HG02588 (cell line): ENCODE data around the gene LRRC32.
"Not testable (repeated sequence)": the region's sequence is repeated elsewhere in the genome, so short reads cannot be mapped to it uniquely, and the experiment has no call there.

Source experiments
- ATAC-seq: cut with Tn5 transposase; IDR thresholded peaks from one replicate; pipeline ENCODE4 v1.9.1; 2021; ENCODE audit warnings: mild to moderate bottlenecking, moderate library complexity; ENCODE audit not compliant: unreplicated experiment

Gene LRRC32

GRCh38 chr11:76630600-76631281, 39.8 kb downstream of the LRRC32 start:
- no peak for ATAC-seq

DNA sequence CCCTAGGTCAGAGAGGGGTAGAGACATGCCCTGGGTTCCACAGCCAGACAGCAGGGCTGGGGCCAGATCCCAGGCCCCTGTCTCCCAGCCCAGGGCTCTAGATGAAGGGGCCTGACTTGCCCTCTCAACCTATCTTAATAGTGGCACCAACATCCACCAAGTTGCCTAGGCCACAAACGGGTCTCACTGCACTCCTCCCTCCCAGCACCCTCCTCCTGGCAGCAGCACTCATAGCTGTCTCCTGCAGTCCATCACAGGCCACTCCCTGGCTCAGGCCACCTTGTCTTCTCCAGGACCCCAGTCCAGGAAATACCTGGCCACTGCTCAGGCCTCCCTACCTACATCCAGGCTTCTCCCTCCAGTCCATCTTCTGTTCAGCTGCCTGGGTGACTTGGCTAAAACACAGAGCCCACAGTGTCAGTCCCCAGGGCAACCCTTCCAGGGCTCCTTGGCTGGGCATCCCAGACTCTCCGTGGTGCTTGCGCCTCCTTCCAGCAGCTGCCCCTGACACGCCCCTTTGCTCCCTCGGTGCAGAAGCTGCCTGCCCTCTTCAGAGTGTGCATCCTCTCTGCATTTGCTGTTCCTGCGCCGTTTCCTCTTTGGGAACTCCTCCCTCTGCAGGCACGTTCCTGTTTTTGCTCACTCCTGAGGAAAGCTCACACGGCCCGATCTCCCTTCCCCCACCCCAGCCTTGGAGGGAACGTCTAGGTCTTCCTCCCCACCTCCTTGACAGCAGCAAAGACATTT, 40.5 kb downstream of the LRRC32 start:
- ATAC-seq: no peak

DNA sequence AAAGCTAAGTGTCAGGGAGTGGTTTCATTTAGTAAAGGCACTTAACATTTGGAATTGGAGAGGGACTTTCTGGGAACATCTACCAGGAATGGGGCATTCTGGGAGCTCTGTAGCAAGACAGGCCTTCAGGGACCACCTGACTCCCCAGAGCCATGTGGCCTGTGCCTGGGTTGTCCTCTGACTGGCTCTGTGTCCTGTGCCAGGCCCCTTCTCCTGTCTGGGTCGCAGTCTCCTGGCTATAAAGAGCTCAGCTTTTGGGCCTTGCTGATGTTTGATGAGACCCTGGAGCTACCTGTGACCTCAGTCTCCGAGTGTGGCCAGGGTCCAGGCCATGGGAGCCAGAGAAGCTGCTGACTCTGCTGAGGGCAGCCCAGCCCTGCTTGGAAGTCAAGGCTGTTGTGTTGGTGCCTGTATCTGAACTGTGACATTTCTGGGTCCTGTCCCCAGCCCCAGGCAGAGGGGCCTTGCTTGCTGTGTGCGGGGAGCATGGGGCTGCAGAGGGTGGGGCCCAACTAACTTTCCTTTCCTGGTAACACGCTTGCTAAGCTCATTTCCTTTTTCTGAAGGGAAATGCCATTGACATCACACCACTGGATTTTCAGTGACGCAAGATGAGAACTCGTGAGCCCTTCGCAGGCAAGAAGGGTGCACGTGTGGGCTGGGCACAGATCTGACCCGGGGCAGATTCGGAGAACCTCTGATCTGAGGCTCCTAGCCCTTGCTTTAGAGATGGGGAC, 41.3 kb downstream of the LRRC32 start:
- no peak for ATAC-seq

DNA sequence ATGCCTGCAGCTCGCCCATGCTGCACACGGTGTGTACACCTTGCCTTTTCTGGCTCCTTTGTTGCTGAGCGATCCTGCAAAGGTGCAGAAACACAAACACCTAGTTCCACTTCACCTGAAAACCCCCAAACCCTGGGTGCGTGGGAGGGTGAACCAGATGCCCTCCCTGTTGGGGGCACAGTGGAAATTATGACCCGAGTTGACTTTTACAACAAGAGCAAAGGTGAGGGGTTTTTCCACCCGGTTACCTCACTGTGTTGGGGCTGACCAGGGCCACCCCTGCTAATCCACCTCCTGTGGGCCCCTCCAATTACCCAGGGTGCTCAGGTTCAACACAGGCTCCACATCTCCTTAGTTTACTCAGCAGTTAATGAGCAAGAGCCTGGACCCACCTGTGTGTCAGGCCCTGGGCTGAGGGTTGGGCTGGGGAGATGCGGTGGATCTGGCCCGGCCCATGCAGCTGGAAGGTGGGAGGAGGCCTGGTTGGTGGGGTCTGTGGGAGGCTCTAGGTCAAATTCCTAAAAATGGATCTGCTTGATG, 42.1 kb downstream of the LRRC32 start:
- ATAC-seq: no peak

GRCh38 chr11:76627606-76628005, 42.9 kb downstream of the LRRC32 start:
- ATAC-seq: no peak

- peak; percentile 83 for ATAC-seq
Measured at GRCh38 chr11:76626921-76627401, 43.6 kb downstream of the LRRC32 start.

- no peak for ATAC-seq
Measured at GRCh38 chr11:76626266-76626665, 44.3 kb downstream of the LRRC32 start.

GRCh38 chr11:76625472-76626186, 44.9 kb downstream of the LRRC32 start:
- ATAC-seq: no peak

GRCh38 chr11:76624500-76625379, 45.8 kb downstream of the LRRC32 start:
- no peak for ATAC-seq

DNA sequence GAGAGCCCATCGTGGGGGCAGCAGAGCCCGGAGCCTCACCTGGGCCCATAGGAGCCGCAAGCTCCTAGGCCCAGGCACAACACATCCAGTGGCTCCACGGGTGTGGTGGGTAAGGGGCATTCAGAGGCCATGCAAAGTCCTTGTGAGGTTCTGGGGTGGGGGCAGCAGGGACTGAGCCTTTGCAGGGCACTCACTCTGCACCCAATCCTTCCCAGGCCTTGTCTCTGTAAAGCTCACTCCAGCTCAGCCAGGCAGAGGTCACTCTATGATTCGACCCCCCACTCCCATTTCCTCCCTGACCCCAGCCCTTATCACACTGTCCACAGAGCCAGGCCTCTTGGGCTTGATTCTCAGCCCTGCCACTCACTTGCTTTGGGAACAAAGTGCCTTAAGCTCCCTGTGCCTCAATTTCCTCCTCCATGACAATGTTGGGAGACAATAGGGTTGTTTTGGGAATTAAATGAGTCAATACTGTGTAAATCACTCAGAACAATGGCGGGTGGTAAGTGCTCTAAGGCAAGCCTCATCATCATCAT, 46.6 kb downstream of the LRRC32 start:
- no peak for ATAC-seq

GRCh38 chr11:76623171-76623883, 47.2 kb downstream of the LRRC32 start:
- no peak for ATAC-seq

DNA sequence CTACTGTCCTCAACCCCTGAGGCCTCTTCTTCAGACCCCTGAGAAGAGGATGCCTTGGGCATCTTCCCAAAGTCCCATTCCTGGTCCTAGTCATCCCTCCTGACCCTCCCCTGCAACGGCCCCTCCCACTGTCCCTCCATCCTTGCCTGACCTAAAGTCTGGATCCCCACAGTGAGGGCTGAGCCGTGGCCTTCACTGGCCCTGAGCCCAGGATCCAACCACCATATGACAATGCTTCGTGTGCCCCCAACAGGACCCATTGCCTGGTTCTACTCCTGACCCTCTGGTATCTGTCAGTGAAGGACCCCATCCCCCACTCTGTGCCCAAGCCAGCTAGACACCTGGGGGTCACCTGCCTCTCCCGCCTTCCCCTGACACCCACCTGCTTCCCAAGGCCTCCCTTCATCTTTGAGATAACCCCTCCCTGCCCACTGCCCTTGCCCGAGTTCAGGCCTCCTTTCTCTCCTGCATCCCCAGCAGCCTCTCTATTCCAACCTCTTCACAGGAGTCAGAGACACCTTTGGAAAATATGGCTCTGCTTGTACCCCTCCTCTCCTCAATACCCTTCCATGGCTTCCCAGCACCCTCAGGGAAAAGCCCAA, 48.0 kb downstream of the LRRC32 start:
- ATAC-seq: no peak

- ATAC-seq: no peak
Measured at GRCh38 chr11:76621868-76622267, 48.7 kb downstream of the LRRC32 start.

- no peak for ATAC-seq
Measured at GRCh38 chr11:76621466-76621865, 49.1 kb downstream of the LRRC32 start.

DNA sequence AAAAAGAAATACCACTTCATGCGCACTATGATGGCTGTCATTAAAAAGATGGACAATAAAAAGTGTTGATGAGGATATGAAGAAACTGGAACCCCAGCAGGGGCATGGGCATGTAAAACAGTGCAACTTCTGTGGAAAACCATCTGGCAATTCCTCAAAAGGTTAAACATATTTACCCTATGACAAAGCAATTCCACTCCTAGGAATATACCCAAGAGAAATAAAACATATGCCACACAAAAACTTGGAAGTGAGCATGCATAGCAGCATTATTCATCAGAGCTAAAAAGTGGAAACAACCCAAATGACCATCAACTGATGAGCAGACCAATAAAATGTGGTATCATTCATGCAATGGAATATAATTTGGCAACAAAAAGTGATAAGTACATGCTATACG, 50.1 kb downstream of the LRRC32 start:
- no peak for ATAC-seq

DNA sequence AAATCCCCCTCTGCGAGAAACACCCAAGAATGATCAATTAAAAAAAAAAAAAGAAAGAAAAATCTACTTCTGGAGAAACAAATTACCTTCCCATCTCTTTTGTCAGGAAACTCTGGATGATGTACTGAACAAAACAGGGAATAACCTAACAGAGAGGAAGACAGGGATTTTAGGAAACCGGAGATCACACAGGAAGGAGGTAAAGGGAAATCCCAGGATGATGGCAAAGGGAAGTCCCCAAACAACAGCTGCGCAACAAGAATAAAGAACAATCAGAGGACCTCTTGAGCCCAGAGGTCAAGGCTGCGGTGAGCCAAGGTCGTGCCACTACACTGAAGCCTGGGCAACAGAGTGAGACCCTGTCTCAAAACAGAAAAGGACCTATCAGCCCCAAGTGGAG, 50.7 kb downstream of the LRRC32 start:
- ATAC-seq: not testable (repeated sequence)

GRCh38 chr11:76617553-76618265, 52.8 kb downstream of the LRRC32 start:
- ATAC-seq: no peak
